ENCODE measurements around the gene PRPSAP1. TPM values are rescaled to one million over a fixed set of nuclear protein-coding genes. Genes with fewer than 3 reads are reported as not detected.
"Not testable (repeated sequence)": the region's sequence is repeated elsewhere in the genome, so short reads cannot be mapped to it uniquely, and the experiment has no call there.

The PRPSAP1 gene
- total RNA-seq, 4 donors from 2014 or later = 35.8 to 72.3 (median 62.2) TPM

GRCh38 chr17:76365256-76365903 is 11.7 kb upstream of the PRPSAP1 start:
- 41 to 61% methylated on average over 12 of the region's 12 CpGs for WGBS, 2 donors
- no peak for DNase-seq (ENCODE audit: low spot score in 2 of 2)
- intact Hi-C loops (cut with DNase I; ENCODE audit: low total_unique reads) = no loop called here

GRCh38 chr17:76363107-76363842 is 9.6 kb upstream of the PRPSAP1 start:
- H3K4me3 ChIP-seq (ENCODE audit: low read depth, poor library complexity, severe bottlenecking) = no peak overlapping the region
- intact Hi-C loops (cut with DNase I; ENCODE audit: low total_unique reads) = no loop called here
- TF ChIP-seq CTCF (IDR thresholded peaks at IDR 0.05) = no peak
- TF ChIP-seq POLR2A (IDR thresholded peaks at IDR 0.05) = no peak
- 63 to 65% methylated on average over 11 of the region's 11 CpGs for WGBS, 2 donors
- DNase-seq (ENCODE audit: low spot score in 2 of 2) = no peak

More at GRCh38 chr17:76365256-76365903, 11.7 kb upstream of the PRPSAP1 start:
- no peak overlapping the region for H3K4me3 ChIP-seq (ENCODE audit: low read depth, poor library complexity, severe bottlenecking)
- TF ChIP-seq POLR2A (IDR thresholded peaks at IDR 0.05) = no peak
- no peak for TF ChIP-seq CTCF (IDR thresholded peaks at IDR 0.05)

- no peak overlapping the region for H3K4me3 ChIP-seq (ENCODE audit: low read depth, poor library complexity, severe bottlenecking)
- TF ChIP-seq CTCF (IDR thresholded peaks at IDR 0.05) (no peak), POLR2A (IDR thresholded peaks at IDR 0.05) (no peak)
- no peak for DNase-seq (ENCODE audit: low spot score in 2 of 2)
- intact Hi-C loops (cut with DNase I; ENCODE audit: low total_unique reads) = no loop called here
- WGBS, 2 donors = 50 to 57% methylated on average over 2 of the region's 2 CpGs
Observed at GRCh38 chr17:76360461-76360860, 6.7 kb upstream of the PRPSAP1 start.

GRCh38 chr17:76359776-76360175 is 6.1 kb upstream of the PRPSAP1 start:
- 76 to 79% methylated on average over 6 of the region's 6 CpGs for WGBS, 2 donors
- DNase-seq (ENCODE audit: low spot score in 2 of 2); H3K4me3 ChIP-seq (ENCODE audit: low read depth, poor library complexity, severe bottlenecking); intact Hi-C loops (cut with DNase I; ENCODE audit: low total_unique reads): not testable (repeated sequence)

- H3K4me3 ChIP-seq (ENCODE audit: low read depth, poor library complexity, severe bottlenecking) = no peak overlapping the region
- DNase-seq (ENCODE audit: low spot score in 2 of 2) = no peak
- WGBS, 2 donors = 74 to 81% methylated on average over 6 of the region's 6 CpGs
- intact Hi-C loops (cut with DNase I; ENCODE audit: low total_unique reads) = no loop called here
- TF ChIP-seq POLR2A (IDR thresholded peaks at IDR 0.05) (no peak), CTCF (IDR thresholded peaks at IDR 0.05) (no peak)
Observed at GRCh38 chr17:76359375-76359774, 5.7 kb upstream of the PRPSAP1 start.

- H3K4me3 ChIP-seq (ENCODE audit: low read depth, poor library complexity, severe bottlenecking) = no peak overlapping the region
- 83 to 87% methylated on average over 6 of the region's 6 CpGs for WGBS, 2 donors
- TF ChIP-seq POLR2A (IDR thresholded peaks at IDR 0.05) (no peak), CTCF (IDR thresholded peaks at IDR 0.05) (no peak)
- intact Hi-C loops (cut with DNase I; ENCODE audit: low total_unique reads) = no loop called here
- DNase-seq (ENCODE audit: low spot score in 2 of 2) = no peak
Observed at GRCh38 chr17:76357597-76358158, 4.0 kb upstream of the PRPSAP1 start.
